IPS-18c (cell line): ENCODE measurements around the gene SLC2A9.
A peak's percentile ranks its signal among the peaks of the same experiment; 100 is the strongest.
"Not testable (repeated sequence)": the region's sequence is repeated elsewhere in the genome, so short reads cannot be mapped to it uniquely, and the experiment has no call there.

Experiments used
- H3K4me3 ChIP-seq: 2 replicates; pipeline ENCODE4 v1.7.0; 2013; ENCODE audit warnings: low read depth, mild to moderate bottlenecking, low read length, moderate library complexity; ENCODE audit not compliant: insufficient read depth
- H3K9me3 ChIP-seq: one replicate; pipeline ENCODE4 v1.6.1; 2013; ENCODE audit warnings: mild to moderate bottlenecking, low read length, moderate library complexity; ENCODE audit not compliant: control insufficient read depth, insufficient read depth

SLC2A9 gene

DNA sequence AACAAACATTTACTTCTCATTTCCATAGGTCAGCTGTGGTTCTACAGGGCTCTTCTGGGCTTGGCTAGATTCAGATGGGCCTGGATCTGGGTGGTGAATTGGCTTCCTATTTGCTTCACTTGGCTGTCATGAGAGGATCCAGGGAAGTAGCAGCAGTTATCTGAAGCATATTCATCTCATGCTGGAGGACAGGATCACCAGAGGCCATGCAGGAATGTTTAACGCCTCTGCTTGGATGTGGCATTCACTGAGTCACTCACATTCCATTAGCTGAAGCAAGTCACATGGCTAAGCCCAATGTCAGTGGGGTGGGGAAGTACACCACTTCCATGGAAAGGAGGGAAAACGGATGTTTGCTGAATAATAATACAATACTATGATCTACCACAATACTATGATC is 224.7 kb downstream of the SLC2A9 start:
- not testable (repeated sequence) for H3K4me3 ChIP-seq, H3K9me3 ChIP-seq

DNA sequence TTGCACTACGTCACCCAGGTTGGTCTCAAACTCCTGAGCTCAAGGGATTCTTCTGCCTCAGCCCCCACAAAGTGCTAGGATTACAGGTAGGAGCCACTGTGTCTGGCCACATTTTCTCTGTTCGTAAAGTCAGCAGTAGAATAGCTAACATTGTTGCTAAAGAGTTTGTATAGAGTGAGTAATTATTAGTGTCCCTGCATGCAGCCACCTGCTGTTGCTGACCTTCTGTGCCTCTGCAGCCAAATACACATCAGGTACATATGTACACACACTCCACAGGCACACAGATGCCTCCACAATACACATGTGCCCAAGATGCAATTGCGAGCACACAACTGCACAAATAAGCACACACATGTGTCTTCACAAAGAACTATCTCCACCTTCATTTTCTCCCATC is 228.9 kb downstream of the SLC2A9 start:
- Histone ChIP-seq H3K4me3 (no peak overlapping the region), H3K9me3 (no peaks in the 10 kb centered on the region)

DNA sequence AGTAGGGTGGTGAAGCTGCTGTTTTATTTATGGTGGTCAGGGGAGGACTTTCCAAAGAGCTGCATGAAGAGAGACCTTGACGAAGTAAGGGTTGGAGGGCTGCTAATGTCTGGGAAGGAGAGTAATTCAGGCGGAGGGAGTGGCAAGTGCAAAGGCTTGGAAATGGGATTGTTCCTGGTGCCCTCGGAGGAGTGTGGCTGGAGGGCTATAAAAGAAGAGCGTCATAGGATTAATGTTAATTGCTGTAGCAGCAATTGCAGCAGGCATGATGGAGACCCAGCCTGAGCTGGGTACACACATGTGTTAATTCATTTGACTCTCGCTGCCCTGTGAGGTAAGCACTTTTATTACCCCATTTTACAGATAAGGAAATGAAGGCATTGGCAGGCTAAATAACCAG is 235.4 kb downstream of the SLC2A9 start:
- not testable (repeated sequence) for H3K9me3 ChIP-seq, H3K4me3 ChIP-seq

GRCh38 chr4:9782136-9782436 is 239.2 kb downstream of the SLC2A9 start:
- peak overlapping the region; percentile 43 for H3K4me3 ChIP-seq

DNA sequence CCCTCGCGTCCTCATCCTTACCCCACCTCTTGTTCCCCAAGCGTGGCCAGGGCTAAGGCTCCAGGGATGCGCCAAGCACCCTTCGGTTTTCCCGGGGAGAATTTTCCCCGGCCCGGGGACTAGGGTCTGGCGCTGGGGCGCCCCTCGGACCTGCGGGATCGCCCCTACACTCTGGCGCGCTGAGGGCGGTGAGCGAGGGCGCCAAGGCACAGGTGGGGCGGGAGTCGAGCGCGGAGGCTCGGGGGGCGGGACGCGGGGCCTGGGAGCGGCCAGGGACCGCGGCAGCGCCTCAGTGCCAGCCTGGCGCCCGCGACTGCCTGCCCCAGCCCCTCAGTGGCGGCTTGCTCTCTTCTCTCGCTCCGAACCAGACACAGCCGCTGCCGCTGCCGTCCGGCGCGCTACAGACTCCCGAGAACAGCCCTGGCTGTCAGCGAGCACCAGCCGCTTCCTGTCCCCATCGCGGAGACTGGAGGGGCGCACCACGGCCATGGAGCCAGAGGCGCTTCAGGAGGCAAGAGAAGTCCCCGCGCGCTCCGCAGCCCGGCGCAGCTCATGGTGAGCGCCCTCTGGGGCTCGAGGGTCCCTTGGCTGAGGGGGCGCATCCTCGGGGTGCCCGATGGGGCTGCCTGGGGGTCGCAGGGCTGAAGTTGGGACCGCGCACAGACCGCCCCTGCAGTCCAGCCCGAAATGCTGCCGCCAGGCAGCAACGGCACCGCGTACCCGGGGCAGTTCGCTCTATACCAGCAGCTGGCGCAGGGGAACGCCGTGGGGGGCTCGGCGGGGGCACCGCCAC is 239.8 kb downstream of the SLC2A9 start, which contains the start of gene DRD5:
DRD5 (plus strand) TSS at position 292 of the 793 bp plus-strand sequence; CDS start at position 688, 396 bp downstream.
- no peaks in the 10 kb centered on the region for H3K9me3 ChIP-seq
- H3K4me3 ChIP-seq: peak within 1 kb of the TSS; percentile 43

More at GRCh38 chr4:9782136-9782436, 239.2 kb downstream of the SLC2A9 start:
- H3K9me3 ChIP-seq: no peaks in the 10 kb centered on the region
